OCI-LY7 (cell line): ENCODE results near the gene KLF15.

ENCODE experiments used
- CTCF ChIP-seq: fragments of 200-600 bp; sonication (generic); conservative IDR thresholded peaks from 2 replicates; pipeline ENCODE4 v1.5.1; 2014; ENCODE audit warnings: mild to moderate bottlenecking, antibody characterized with exemption, low read length, moderate library complexity, mixed read lengths
- EZH2phosphoT487 ChIP-seq: fragments of 200-600 bp; sonication (generic); IDR thresholded peaks from 2 replicates; pipeline ENCODE4 v1.6.1; 2018; ENCODE audit warnings: low read depth, borderline replicate concordance, mild to moderate bottlenecking, mixed run types, antibody characterized with exemption, low read length, moderate library complexity, mixed read lengths

DNA sequence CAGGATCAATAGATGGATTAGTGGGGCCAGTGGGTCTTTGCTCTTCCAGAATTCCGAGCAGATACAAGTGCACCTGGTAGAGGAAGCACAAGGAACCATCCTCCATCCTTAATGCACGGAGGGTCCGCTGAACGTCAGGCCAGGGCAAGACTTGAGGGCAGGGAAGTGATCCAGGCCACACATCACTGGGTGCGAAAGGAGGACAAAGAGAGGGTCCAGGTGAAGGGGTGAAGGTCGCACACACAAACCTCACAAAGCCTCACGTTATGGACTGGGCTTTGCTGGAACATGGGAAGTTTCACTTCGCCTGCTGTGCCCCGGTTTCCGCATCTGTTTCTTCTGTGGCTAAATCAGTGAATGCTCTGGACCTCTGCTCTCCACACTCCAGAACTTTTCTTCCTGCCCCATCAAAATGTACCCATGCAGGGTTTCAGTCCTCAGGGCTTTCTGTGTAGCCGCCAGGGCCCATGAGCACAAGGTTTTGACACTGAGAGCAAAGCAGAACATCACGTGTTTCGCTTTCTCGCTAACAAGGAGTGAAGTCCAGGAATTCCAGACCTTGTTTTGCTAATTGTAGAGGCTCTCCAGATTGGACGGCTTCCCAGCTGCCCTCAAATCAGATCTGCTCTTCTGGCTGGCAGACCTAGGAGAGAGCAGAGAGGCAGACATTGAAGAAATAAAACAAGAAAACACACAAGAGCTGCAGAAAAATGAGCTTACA is 56.3 kb downstream of the KLF15 start:
- TF ChIP-seq CTCF (no peak), EZH2phosphoT487 (no peak)
